Activated CD8-positive, alpha-beta memory T cell treated with anti-CD3 and anti-CD28 coated beads for 48 hours (primary cell): ENCODE data around the gene PPP2R3B.
"Not testable (repeated sequence)": the region's sequence is repeated elsewhere in the genome, so short reads cannot be mapped to it uniquely, and the experiment has no call there.

Experiments
- DNase-seq, 3 experiments: peaks; one replicate each; pipeline ENCODE4 v3.0.0-alpha.2; 2020; ENCODE audit warnings: low read depth in 2 of 3, low spot score in 2 of 3

PPP2R3B gene

GRCh38 chrX:305781-306613, 80.7 kb downstream of the PPP2R3B start:
- DNase-seq = not testable (repeated sequence)

GRCh38 chrX:302975-303374, 83.7 kb downstream of the PPP2R3B start:
- no peak for DNase-seq

- DNase-seq = no peak
Measured at GRCh38 chrX:300334-300733, 86.4 kb downstream of the PPP2R3B start.

- no peak for DNase-seq
Measured at GRCh38 chrX:298993-299392, 87.7 kb downstream of the PPP2R3B start.

GRCh38 chrX:295136-295535, 91.6 kb downstream of the PPP2R3B start:
- no peak for DNase-seq

- DNase-seq = no peak
Measured at GRCh38 chrX:292900-293897, 93.5 kb downstream of the PPP2R3B start.

GRCh38 chrX:291411-291901, 95.3 kb downstream of the PPP2R3B start:
- no peak for DNase-seq

GRCh38 chrX:290476-291166, 96.1 kb downstream of the PPP2R3B start:
- no peak for DNase-seq

GRCh38 chrX:288561-288991, 98.1 kb downstream of the PPP2R3B start:
- DNase-seq = no peak

GRCh38 chrX:287670-288069, 99.0 kb downstream of the PPP2R3B start:
- DNase-seq = no peak

GRCh38 chrX:285076-285677, 101.5 kb downstream of the PPP2R3B start:
- no peak for DNase-seq
